HepG2 (cell line): ENCODE measurements around the gene TMEM164. TPM values are rescaled to one million over a fixed set of nuclear protein-coding genes. Genes with fewer than 3 reads are reported as not detected.

Source experiments
- ATAC-seq: fragments of 200-7000 bp; cut with Tn5 transposase; 3 replicates; pipeline ENCODE4 v1.9.1; 2020; ENCODE audit warnings: mild to moderate bottlenecking, moderate library complexity
- BruUV-seq: library from RNA; stranded (reverse); fragments of 400-500 nt; replicated peaks from 2 replicates; lab custom pipeline; 2021; lab: Mats Ljungman, UMichigan
- CTCF ChIA-PET: fragments of 300-600 bp; formaldehyde crosslinking; extraction: SDS; loops from one replicate; lab custom pipeline; 2021; ENCODE audit warnings: low total read pairs, inconsistent platforms, low intra/inter-chr PET ratio; lab: Yijun Ruan, JAX
- POLR2A ChIA-PET: fragments of 350-600 bp; sonication (Branson Sonifier 250); formaldehyde crosslinking; loops from one replicate; lab custom pipeline; 2020; ENCODE audit warnings: antibody characterized with exemption, inconsistent platforms; lab: Yijun Ruan, JAX
- DNase-seq: peaks from one replicate; pipeline ENCODE4 v3.0.0-alpha.2; 2015; ENCODE audit warnings: low spot score
- FAIRE-seq: peaks from 3 replicates; lab custom pipeline; 2011; peaks lifted over from hg19 to GRCh38; lab: Jason Lieb, UNC
- H2AFZ ChIP-seq: one replicate; pipeline ENCODE4 v1.6.1; 2011; ENCODE audit warnings: low read length, inconsistent platforms
- H3K27ac ChIP-seq: fragments of 300-600 bp; 3 replicates; pipeline ENCODE4 v1.8.0; 2011; ENCODE audit warnings: mixed run types, mild to moderate bottlenecking, mixed read lengths, low read length, inconsistent platforms; ENCODE audit not compliant: insufficient read depth; ENCODE audit errors: extremely low read length
- H3K27me3 ChIP-seq, 2 experiments: fragments of 200-600 bp in 1 of 2; 2 replicates in 1 of 2; 3 replicates in 1 of 2; pipeline versions ENCODE4 v1.6.0 to v1.8.0; 2011; ENCODE audit warnings: low read length in 2 of 2, mild to moderate bottlenecking in 2 of 2, moderate library complexity in 2 of 2, inconsistent platforms in 1 of 2; ENCODE audit not compliant: insufficient read depth in 2 of 2, control insufficient read depth in 1 of 2
- H3K36me3 ChIP-seq, 2 experiments: fragments of 200-600 bp in 1 of 2; replicated peaks in 1 of 2; 2 replicates in 1 of 2; 3 replicates in 1 of 2; pipeline versions ENCODE4 v1.5.1 to v1.8.0; 2011; ENCODE audit warnings: low read length in 2 of 2, inconsistent platforms in 1 of 2; ENCODE audit not compliant: insufficient read depth in 2 of 2, control insufficient read depth in 1 of 2
- H3K4me1 ChIP-seq: 2 replicates; pipeline ENCODE4 v1.5.1; 2012; ENCODE audit warnings: low read length, inconsistent platforms; ENCODE audit not compliant: insufficient read depth
- H3K4me2 ChIP-seq: 2 replicates; pipeline ENCODE4 v1.6.0; 2011; ENCODE audit warnings: low read depth, low read length, inconsistent platforms
- H3K4me3 ChIP-seq, 3 experiments: fragments of 200-600 bp in 1 of 3; sonication (generic), shearing (Covaris generic) in 1 of 3; replicated peaks in 1 of 3; 2 replicates each; pipeline ENCODE4 v1.5.1; 2011 to 2016; ENCODE audit warnings: low read length in 3 of 3, inconsistent platforms in 2 of 3, low read depth in 2 of 3, mild to moderate bottlenecking in 2 of 3, control low read depth in 1 of 3, mixed read lengths in 1 of 3; ENCODE audit not compliant: insufficient read depth in 1 of 3
- H3K79me2 ChIP-seq: one replicate; pipeline ENCODE4 v1.6.1; 2011; ENCODE audit warnings: low read length, inconsistent platforms; ENCODE audit not compliant: insufficient read depth
- H3K9ac ChIP-seq: 2 replicates; pipeline ENCODE4 v1.6.0; 2011; ENCODE audit warnings: mild to moderate bottlenecking, low read depth, low read length, inconsistent platforms; ENCODE audit not compliant: insufficient read depth
- H3K9me3 ChIP-seq: 2 replicates; pipeline ENCODE4 v1.5.1; 2012; ENCODE audit warnings: mild to moderate bottlenecking, low read length
- H4K20me1 ChIP-seq: 2 replicates; pipeline ENCODE4 v1.6.0; 2011; ENCODE audit warnings: inconsistent platforms, mild to moderate bottlenecking, low read length, moderate library complexity; ENCODE audit not compliant: insufficient read depth
- HHEX ChIP-seq: IDR thresholded peaks from 2 replicates; pipeline ENCODE4 v1.6.1; 2016; ENCODE audit warnings: control low read depth
- KLF13 ChIP-seq: sonication (generic); formaldehyde crosslinking; IDR thresholded peaks from 2 replicates; pipeline ENCODE4 v1.4.0; 2020; ENCODE audit warnings: mild to moderate bottlenecking, missing genetic modification reagents
- KLF9 ChIP-seq: IDR thresholded peaks from 2 replicates; pipeline ENCODE4 v1.6.1; 2016; ENCODE audit warnings: low read depth
- TOPORS ChIP-seq: sonication (generic); formaldehyde crosslinking; IDR thresholded peaks from 2 replicates; pipeline ENCODE4 v1.8.0; 2023; ENCODE audit warnings: mild to moderate bottlenecking, missing genetic modification reagents
- ZNF205 ChIP-seq: IDR thresholded peaks from 2 replicates; pipeline ENCODE4 v1.6.1; 2018; ENCODE audit warnings: missing biosample characterization, missing genetic modification reagents
- ZNF33A ChIP-seq: sonication (generic); formaldehyde crosslinking; IDR thresholded peaks from 2 replicates; pipeline ENCODE4 v1.5.1; 2020; ENCODE audit warnings: missing genetic modification reagents, mild to moderate bottlenecking, moderate library complexity, borderline replicate concordance
- ZNF761 ChIP-seq: sonication (generic); formaldehyde crosslinking; conservative IDR thresholded peaks from 2 replicates; pipeline ENCODE4 v1.4.0; 2020; ENCODE audit warnings: mild to moderate bottlenecking, missing genetic modification reagents
- ZSCAN12 ChIP-seq: sonication (generic); formaldehyde crosslinking; IDR thresholded peaks from 2 replicates; pipeline ENCODE4 v1.9.0; 2021; ENCODE audit warnings: mild to moderate bottlenecking, missing genetic modification reagents
- WGBS: methylation state at CpG from one replicate; pipeline ENCODE4 v1.1.6; 2017; ENCODE audit warnings: low lambda C conversion rate; 5-methylcytosine and 5-hydroxymethylcytosine counted together
- in situ Hi-C: cut with HindIII; loops from 2 replicates; pipeline ENCODE4 v1.10.0; 2017; ENCODE audit warnings: low pct_unique_long_range_greater_than_20kb; ENCODE audit not compliant: extremely low pct_ligation_motif_present
- intact Hi-C: fragments of 100-400 bp; cut with micrococcal nuclease; formaldehyde crosslinking; loops from one replicate; pipeline ENCODE4 v1.10.0; 2022; ENCODE audit not compliant: unreplicated experiment
- polyA plus RNA-seq, 8 experiments: library from polyadenylated mRNA; depleted of rRNA in 3 of 8; stranded (reverse) in 7 of 8; unstranded in 1 of 8; fragments of >200 nt; fragmentation: Illumina TruSeq in 4 of 8; extraction: Trizol in 4 of 8; gene quantifications; 2 replicates each; pipeline versions ENCODE4 v1.2.1 to v1.2.3, GENCODE V29; 2011 to 2016; ENCODE audit warnings: low read depth in 4 of 8, missing spikeins in 1 of 8, mixed read lengths in 1 of 8; ENCODE audit not compliant: insufficient read depth in 1 of 8
- total RNA-seq, 5 experiments: library from RNA; depleted of rRNA; stranded (reverse); fragments of >200 nt; fragmentation: Illumina TruSeq; extraction: Trizol; gene quantifications; 2 replicates each; pipeline ENCODE4 v1.2.3, GENCODE V29; 2016; ENCODE audit warnings: low read depth in 1 of 5
- TF ChIP-seq, protein P1 (sequence below): IDR thresholded peaks from 2 replicates; pipeline ENCODE4 v1.6.1; 2016; ENCODE audit warnings: mild to moderate bottlenecking
- TF ChIP-seq, protein P2 (sequence below): sonication (generic); formaldehyde crosslinking; IDR thresholded peaks from 2 replicates; pipeline ENCODE4 v1.4.0; 2020; ENCODE audit warnings: missing genetic modification reagents, mild to moderate bottlenecking, borderline replicate concordance
- TF ChIP-seq, protein P3 (sequence below): sonication (generic); formaldehyde crosslinking; conservative IDR thresholded peaks from 2 replicates; pipeline ENCODE4 v1.8.1; 2023; ENCODE audit warnings: missing genetic modification reagents
- TF ChIP-seq, protein P4 (sequence below): sonication (generic); formaldehyde crosslinking; IDR thresholded peaks from 2 replicates; pipeline ENCODE4 v1.8.0; 2022; ENCODE audit warnings: mild to moderate bottlenecking, missing genetic modification reagents, borderline replicate concordance
- TF ChIP-seq, protein P5 (sequence below): sonication (generic); formaldehyde crosslinking; IDR thresholded peaks from 2 replicates; pipeline ENCODE4 v1.4.0; 2020; ENCODE audit warnings: missing genetic modification reagents, borderline replicate concordance

The TMEM164 gene
- total and polyA plus RNA-seq, 2 of the 13 experiments (the other 11 are each of a cell fraction or from before 2014, with no cell fraction given) = 5.8 to 13.2 TPM

DNA sequence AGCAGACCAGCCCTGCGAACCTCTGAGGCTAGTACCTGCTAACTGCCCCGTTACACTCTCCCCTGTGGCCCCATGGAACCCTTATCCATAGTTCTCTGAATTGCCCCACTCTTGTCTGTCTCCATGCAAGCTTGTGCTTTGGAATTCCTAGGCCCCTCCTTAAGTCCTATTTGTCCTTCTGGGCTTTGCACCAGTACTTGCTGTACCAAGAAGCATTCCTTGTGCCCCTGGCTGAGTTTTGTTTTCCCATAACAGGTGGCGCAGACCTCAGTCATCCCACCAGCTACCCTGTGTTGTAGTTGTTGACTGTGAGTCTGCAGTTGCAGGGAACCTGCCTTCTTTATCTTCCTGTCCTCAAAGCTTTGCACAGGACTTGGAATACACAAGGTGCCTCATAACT, 167.1 kb downstream of the TMEM164 start:
- no peak for FAIRE-seq
- ATAC-seq = no peak
- no peak overlapping the region for H3K4me3 ChIP-seq
- no peak overlapping the region for H2AFZ ChIP-seq
- CTCF ChIA-PET = no interaction called here
- WGBS = 100% methylated on average over 1 of the region's 3 CpGs
- H3K9ac ChIP-seq = no peak overlapping the region
- H4K20me1 ChIP-seq = no peaks in the 10 kb centered on the region
- BruUV-seq = no TSS peak
- H3K4me1 ChIP-seq = no peaks in the 10 kb centered on the region
- no peaks in the 10 kb centered on the region for H3K36me3 ChIP-seq
- in situ Hi-C loops (loop anchor here (25.0 kb wide), 1 partner anchor 667 kb away; no protein-coding TSS in a partner anchor), intact Hi-C loops (no loop called here)
- H3K27ac ChIP-seq = no peak overlapping the region
- H3K9me3 ChIP-seq = no peaks in the 10 kb centered on the region
- H3K27me3 ChIP-seq = no peaks in the 10 kb centered on the region
- DNase-seq = no peak
- POLR2A ChIA-PET = no interaction called here
- no peak overlapping the region for H3K4me2 ChIP-seq
- H3K79me2 ChIP-seq = no peaks in the 10 kb centered on the region
- TF ChIP-seq, protein P1, sequence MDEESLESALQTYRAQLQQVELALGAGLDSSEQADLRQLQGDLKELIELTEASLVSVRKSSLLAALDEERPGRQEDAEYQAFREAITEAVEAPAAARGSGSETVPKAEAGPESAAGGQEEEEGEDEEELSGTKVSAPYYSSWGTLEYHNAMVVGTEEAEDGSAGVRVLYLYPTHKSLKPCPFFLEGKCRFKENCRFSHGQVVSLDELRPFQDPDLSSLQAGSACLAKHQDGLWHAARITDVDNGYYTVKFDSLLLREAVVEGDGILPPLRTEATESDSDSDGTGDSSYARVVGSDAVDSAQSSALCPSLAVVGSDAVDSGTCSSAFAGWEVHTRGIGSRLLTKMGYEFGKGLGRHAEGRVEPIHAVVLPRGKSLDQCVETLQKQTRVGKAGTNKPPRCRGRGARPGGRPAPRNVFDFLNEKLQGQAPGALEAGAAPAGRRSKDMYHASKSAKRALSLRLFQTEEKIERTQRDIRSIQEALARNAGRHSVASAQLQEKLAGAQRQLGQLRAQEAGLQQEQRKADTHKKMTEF (CRISPR knock-in tag) = no peak
- TF ChIP-seq TOPORS (CRISPR knock-in tag) (no peak), KLF9 (CRISPR knock-in tag) (no peak), HHEX (CRISPR knock-in tag) (no peak), ZSCAN12 (no peak), KLF13 (CRISPR knock-in tag) (no peak), ZNF761 (CRISPR knock-in tag) (no peak), ZNF205 (no peak), ZNF33A (CRISPR knock-in tag) (no peak)
- TF ChIP-seq, protein P2, sequence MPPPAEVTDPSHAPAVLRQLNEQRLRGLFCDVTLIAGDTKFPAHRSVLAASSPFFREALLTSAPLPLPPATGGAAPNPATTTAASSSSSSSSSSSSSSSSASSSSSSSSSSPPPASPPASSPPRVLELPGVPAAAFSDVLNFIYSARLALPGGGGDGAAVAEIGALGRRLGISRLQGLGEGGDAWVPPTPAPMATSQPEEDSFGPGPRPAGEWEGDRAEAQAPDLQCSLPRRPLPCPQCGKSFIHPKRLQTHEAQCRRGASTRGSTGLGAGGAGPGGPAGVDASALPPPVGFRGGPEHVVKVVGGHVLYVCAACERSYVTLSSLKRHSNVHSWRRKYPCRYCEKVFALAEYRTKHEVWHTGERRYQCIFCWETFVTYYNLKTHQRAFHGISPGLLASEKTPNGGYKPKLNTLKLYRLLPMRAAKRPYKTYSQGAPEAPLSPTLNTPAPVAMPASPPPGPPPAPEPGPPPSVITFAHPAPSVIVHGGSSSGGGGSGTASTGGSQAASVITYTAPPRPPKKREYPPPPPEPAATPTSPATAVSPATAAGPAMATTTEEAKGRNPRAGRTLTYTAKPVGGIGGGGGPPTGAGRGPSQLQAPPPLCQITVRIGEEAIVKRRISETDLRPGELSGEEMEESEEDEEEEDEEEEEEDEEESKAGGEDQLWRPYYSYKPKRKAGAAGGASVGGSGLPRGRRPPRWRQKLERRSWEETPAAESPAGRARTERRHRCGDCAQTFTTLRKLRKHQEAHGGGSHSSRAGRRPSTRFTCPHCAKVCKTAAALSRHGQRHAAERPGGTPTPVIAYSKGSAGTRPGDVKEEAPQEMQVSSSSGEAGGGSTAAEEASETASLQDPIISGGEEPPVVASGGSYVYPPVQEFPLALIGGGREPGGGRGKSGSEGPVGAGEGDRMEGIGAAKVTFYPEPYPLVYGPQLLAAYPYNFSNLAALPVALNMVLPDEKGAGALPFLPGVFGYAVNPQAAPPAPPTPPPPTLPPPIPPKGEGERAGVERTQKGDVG (CRISPR knock-in tag) = no peak
- TF ChIP-seq, protein P3, sequence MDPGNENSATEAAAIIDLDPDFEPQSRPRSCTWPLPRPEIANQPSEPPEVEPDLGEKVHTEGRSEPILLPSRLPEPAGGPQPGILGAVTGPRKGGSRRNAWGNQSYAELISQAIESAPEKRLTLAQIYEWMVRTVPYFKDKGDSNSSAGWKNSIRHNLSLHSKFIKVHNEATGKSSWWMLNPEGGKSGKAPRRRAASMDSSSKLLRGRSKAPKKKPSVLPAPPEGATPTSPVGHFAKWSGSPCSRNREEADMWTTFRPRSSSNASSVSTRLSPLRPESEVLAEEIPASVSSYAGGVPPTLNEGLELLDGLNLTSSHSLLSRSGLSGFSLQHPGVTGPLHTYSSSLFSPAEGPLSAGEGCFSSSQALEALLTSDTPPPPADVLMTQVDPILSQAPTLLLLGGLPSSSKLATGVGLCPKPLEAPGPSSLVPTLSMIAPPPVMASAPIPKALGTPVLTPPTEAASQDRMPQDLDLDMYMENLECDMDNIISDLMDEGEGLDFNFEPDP (CRISPR knock-in tag) = no peak
- TF ChIP-seq, protein P4, sequence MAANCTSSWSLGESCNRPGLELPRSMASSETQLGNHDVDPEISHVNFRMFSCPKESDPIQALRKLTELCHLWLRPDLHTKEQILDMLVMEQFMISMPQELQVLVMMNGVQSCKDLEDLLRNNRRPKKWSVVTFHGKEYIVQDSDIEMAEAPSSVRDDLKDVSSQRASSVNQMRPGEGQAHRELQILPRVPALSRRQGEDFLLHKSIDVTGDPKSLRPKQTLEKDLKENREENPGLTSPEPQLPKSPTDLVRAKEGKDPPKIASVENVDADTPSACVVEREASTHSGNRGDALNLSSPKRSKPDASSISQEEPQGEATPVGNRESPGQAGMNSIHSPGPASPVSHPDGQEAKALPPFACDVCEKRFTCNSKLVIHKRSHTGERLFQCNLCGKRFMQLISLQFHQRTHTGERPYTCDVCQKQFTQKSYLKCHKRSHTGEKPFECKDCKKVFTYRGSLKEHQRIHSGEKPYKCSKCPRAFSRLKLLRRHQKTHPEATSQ (CRISPR knock-in tag) = no peak
- TF ChIP-seq, protein P5, sequence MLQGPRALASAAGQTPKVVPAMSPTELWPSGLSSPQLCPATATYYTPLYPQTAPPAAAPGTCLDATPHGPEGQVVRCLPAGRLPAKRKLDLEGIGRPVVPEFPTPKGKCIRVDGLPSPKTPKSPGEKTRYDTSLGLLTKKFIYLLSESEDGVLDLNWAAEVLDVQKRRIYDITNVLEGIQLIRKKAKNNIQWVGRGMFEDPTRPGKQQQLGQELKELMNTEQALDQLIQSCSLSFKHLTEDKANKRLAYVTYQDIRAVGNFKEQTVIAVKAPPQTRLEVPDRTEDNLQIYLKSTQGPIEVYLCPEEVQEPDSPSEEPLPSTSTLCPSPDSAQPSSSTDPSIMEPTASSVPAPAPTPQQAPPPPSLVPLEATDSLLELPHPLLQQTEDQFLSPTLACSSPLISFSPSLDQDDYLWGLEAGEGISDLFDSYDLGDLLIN (CRISPR knock-in tag) = no peak
